CD4-positive, alpha-beta T cell treated with Interferon gamma for 1 hour (primary cell): ENCODE measurements around the gene KATNB1.
"Not testable (repeated sequence)": the region's sequence is repeated elsewhere in the genome, so short reads cannot be mapped to it uniquely, and the experiment has no call there.

Source experiments
- DNase-seq: peaks from one replicate; pipeline ENCODE4 v3.0.0-alpha.2; 2020

KATNB1 gene

DNA sequence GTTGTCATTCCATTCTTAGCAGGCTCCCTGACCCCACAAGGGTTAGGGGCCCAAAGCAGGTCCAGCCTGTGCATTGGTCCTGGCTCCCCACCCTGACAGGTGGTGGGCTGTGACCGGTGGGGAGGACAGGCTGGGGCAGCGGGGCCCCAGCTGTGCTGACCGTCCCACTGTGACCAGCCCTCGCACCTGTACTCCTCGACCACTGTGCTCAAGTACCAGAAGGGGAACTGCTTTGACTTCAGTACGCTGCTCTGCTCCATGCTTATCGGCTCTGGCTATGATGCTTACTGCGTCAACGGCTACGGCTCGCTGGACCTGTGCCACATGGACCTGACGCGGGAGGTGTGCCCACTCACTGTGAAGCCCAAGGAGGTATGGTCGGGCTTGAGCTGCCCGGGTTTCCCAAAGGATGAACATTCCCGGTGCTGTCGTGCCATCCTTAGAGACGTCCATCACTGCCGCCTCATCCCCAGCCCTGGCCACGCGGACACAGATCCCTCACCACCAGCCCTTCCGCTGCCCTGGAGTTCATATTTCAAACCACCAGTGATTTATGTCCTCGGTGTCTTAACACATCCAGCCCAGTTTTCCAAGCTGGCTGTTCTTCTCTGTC lies 33.7 kb upstream of the KATNB1 start:
- no peak for DNase-seq

DNA sequence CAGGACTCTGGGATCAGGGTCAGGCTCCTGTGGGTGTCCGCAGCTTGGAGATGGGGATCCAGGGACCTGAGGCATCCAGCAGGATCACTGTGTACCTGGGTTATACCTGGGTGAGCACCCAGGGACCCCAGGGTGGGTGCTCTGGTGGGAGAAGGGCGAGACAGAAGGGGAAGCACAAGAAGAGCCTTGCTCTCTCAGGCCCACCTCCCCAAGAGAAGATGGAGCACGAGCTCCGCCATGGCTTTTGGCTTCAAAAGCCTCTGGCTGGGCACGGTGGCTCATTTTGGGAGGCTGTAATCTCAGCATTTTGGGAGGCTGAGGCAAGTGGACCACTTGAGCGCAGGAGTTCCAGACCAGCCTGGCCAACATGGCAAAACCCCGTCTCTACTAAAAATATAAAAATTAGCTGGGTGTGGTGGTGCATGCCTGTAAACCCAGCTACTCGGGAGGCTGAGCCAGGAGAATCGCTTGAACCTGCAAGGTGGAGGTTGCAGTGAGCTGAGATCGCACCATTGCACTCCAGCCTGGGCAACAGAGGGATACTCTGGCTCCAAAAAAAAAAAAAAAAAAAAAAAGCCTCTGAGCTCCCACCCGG lies 32.1 kb upstream of the KATNB1 start:
- no peak for DNase-seq

DNA sequence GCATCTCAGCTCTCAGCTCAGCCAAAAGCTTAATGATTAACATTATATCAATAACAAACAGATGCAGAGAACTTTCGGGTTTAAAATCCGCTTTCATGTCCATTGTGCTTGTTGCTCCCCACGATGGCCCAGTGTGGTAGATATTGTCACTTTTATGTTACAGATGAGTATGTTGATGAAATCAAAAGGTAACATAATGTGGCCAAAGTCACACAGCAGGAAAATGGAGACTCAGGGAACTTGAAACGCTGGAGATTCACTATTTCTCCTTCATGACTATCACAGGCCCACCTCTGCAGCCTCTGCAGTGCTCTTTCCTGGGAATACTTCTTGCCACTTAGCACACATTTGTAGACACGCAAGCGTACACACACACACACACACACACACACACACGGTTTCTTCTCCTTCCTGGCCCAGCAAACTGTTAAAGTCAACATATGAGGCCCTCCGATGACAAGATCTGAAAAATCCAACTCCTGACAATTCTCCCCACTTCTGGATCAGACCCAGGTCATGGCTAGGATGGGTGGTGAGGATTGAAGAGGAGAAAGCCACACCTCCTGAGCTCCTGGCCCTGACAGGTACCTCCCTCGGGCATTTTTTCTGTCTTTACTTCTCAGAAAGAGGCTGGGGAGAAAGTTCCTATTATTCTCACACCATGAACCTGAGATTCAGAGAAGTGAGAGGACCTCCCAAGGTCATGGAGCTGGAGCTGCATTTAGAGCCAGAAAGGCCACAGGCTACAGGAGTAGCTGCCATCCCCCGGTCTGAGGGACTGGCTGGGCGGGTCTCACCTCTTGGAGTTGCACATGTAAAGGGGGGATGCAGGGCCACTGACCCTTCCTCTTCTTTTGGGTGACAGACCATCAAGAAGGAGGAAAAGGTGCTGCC lies 31.3 kb upstream of the KATNB1 start:
- DNase-seq = no peak

DNA sequence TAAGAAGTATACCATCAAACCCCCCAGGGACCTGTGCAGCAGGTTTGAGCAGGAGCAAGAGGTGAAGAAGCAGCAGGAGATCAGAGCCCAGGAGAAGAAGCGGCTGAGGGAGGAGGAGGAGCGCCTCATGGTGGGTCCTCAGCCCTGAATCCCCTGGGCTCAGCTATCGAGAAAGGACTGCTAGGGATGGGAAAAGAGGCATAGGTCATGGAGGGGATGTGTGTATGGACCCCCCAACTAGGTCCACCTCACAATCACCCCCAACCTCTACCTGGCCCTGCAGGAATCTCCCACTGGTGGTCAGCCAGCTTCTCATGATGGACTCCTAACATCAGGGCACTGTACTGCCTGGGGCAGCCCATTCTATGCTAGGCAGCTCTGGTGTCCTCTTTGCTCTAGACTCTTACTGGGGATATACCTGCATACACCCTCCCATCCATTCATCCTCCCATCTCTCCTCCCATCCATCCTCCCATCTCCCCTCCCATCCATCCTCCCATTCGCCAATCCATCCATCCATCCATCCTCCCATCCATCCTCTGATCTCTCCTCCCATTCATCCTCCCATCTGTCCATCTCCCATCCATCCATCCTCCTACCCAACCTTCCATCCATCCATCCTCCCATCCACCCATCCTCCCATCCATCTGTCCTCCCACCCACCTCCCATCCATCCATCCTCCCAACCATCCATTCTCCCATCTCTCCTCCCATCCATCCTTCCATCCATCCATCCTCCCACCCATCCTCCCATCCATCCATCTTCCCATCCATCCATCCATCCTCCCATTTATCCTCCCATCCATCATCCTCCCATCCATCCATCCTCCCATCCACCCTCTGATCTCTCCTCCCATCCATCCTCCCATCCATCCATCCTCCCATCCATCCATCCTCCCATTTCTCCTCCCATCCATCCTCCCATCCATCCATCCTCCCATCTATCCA lies 30.4 kb upstream of the KATNB1 start:
- DNase-seq = no peak

DNA sequence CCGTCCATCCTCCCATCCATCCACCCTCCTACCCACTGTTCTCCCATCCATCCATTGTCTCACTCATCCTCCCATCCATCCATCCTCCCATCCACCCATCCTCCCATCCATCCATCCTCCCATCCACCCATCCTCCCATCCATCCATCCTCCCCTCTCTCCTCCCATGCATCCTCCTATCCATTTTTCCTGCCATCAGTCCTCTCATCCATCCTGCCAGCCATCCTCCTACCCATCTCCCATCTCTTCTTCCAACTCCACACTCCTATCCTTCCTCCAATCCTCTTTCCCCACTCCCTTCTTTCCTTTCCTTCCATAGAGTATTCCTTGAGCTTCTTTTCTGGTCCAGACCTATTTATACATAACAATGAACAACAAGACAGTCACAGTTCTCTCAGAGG lies 28.9 kb upstream of the KATNB1 start:
- DNase-seq = no peak

DNA sequence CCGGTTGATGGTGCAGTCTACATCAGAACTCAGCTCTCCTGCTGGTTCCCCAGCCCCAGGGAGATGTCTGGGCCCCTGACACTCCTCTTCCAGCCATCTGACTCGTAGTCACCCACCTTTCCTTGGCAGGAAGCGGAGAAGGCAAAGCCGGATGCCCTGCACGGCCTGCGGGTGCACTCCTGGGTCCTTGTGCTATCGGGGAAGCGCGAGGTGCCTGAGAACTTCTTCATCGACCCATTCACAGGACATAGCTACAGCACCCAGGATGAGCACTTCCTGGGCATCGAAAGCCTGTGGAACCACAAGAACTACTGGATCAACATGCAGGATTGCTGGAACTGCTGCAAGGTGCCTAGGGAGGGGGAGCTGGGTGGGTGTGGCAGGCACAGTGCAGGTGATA lies 28.2 kb upstream of the KATNB1 start:
- no peak for DNase-seq

DNA sequence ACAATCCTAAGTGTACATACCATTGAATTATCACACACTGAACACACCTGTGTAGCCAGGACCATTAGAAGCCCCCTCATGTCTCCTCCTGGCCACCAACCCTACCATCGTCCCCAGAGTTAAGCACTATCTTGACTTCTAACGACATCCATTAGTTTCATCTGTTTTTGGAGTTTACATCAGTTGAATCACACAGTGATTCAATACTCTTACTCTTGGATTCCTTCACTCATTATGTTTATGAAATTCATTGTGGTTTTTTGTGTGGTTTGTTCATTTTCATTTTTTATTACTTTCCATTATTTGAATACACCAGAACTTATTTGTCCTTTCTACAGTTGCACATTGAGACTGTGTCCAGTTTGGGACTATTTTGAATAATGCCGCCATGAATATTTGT lies 27.4 kb upstream of the KATNB1 start:
- DNase-seq = no peak

DNA sequence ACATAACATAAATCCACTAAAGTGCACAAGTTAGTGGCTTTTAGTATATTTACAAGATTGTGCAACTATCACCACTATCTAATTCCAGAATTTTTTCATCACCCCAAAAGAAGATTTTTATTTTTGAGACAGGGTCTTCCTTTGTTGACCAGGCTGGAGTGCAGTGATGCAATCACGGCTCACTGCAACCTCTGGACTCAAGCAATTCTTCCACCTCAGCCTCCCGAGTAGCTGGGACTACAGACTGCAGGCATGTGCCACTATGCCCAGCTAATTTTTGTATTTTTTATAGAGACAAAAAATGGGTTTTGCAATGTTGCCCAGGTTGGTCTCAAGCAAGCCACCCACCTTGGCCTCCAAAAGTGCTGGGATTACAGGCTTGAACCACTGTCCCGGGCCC lies 25.9 kb upstream of the KATNB1 start:
- DNase-seq = no peak

DNA sequence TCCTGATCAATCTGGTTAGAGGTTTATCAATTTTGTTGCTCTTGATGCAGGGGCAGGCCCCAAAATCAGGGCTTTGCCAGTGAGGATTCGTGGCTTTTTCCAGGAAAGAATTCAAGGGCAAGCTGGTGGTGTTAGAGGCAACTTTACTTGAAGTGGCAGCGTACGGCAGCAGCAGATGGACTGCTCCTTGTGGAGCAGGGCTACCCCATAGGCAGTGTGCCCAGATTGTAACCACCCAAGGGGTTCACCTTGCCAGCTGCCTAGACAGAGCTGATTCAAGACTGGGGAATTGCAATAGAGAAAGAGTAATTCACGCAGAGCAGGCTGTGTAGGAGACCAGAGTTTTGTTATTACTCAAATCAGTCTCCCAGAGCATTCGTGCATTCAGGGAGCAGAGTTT lies 24.2 kb upstream of the KATNB1 start:
- no peak for DNase-seq

DNA sequence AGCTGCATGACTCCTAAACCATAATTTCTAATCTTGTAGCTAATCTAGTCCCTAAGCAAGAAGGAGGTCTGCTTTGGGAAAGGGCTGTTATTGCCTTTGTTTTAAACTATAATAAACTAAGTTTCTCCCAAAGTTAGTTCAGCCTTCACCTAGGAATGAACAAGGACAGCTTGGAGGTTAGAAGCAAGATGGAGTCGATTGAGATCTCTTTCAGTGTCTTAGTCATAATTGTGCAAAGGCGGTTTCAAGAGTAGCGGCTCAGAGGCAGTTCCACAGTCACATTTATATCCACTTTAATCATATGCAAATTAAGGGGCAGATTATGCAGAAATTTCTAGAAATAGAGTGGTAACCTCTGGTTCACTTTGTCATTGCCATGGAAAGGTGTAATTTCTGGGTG lies 23.6 kb upstream of the KATNB1 start:
- no peak for DNase-seq

DNA sequence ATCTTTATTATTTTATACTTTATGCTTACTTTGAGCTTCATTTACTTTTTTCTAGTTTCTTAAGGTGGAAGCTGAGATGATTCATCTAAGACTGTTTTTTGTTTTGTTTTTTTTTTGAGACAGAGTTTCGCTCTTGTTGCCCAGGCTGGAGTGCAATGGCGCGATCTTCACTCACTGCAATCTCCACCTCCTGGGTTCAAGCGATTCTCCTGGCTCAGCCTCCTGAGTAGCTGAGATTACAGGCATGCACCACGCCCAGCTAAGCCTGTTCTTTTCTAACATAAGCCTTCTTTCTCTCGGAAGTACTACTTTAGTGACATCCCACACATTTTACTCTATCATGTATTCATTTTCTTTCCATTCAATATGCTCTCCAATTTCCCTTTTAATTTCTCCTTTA lies 23.0 kb upstream of the KATNB1 start:
- not testable (repeated sequence) for DNase-seq

DNA sequence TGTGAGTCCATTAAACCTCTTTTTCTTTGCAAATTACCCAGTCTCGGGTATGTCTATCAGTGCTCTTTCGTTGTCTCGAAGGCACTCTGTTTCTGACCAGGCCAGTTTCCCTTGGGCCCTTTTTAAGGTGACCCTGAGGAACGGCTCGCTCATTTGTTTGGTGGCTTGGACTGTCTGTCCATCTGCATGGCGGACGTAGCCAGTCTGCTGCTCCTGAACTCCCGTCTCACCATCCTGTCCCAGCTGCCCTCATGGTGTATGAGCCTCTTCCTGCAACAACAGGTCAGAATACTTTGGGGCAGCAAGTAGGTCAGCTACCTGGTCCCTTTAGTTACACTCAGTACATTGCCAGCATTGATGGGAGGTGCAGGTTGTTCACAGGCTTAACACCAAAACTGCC lies 22.0 kb upstream of the KATNB1 start:
- no peak for DNase-seq

DNA sequence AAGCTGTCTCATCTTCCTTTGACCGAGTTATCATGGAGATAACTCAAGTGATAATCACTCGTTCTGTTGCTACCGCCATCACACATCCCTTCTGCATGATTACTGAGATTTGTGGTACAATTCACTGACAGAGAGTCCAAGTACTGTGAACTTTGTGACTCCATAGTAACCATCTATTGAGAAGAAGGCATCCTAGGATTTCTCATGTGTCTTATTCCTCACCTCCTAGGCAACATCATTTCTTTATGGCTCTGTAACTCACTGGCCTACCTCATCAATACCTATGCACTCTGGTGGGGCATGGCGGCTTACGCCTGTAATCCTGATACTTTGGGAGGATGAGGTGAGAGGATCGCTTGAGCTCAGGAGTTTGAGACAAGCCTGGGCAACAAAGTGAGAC lies 21.5 kb upstream of the KATNB1 start:
- no peak for DNase-seq

DNA sequence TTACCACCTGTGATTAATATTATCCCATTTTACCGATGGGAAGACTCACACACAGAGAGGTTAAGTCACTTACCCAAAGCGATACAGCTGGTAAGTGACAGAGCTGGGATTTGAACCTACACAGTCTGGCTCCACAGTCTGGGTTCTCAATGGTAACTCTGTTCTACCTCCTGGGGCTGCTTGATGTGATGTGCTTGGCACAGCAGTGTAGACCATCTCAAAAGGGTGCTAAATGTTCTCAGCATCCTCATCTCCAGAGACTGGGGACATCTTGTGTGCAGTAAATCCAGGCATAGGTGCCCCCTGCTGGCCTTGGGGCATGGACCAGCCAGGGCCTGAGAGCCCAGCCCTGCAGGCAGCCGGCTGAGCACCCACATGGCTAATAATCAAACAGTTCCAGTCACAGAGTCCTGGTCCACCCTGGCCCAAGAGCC lies 15.4 kb upstream of the KATNB1 start:
- peak; percentile 48 for DNase-seq

DNA sequence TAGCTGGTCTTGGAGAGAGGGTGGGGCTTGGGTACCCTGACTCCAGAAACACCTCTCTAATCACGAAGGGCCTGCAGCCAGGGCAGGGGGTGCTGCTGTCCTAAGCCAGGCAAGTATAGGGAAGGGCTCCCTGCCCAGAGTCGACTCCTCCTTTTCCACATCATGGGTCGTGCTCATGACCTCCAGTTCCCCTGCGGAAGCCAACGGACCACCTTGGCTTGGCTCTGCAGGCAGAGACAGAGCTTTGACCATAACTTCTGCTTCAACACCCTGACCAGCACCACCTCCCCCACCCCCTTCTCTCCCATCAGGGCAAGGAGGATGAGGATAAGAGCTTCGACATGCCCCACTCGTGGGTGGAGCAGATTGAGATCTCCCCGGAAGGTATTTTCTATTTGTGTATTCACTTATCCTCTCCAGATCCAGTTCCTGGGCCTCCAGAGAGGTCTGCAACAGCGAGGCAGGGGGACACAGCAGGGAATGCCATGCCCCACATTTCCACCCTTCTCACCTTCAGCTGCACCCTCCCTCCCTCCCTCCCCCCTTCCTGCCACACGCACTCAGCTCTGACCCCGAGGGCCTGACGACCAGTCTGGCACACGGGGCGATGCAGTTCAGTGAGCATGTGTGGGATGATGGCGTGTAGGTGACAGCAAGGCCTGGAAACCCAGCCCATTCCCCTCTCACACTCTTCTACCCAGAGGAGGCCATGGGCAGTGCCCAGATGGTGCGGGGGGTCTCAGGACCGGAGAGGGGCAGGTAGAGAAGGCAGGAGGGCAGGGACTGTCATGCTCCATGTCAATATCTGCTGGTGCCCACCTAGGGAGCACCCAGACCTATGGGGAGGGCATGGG lies 14.0 kb upstream of the KATNB1 start:
- DNase-seq = no peak

DNA sequence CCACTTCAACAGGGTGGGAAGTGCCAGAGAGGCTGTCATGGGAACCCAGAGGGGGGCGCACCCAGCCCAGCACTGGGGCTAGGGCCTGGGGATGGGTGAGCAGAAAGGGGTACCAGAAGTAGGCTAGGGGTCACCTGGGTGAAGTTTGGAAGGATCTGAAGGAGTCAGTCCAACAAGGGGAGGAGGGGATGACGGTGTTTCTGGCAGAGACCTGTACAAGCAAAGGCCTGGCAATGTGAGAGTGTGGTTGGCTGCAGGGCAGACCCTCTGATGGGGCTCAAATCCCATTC lies 13.4 kb upstream of the KATNB1 start:
- no peak for DNase-seq

DNA sequence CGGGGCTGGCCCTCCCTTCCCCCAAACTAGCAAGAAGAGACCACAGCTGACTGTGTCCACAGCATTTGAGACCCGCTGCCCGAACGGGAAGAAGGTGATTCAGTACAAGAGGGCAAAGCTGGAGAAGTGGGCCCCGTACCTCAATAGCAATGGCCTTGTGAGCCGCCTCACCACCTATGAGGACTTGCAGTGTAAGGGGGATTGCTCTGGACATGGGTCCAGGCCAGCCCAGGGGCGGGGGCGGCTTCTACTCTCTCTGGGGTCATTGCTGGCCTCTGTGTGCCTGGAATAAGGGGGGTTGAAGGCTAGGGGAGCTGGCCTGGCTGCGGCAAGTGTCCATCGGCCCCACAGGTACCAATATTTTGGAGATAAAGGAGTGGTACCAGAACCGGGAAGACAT lies 12.9 kb upstream of the KATNB1 start:
- no peak for DNase-seq

DNA sequence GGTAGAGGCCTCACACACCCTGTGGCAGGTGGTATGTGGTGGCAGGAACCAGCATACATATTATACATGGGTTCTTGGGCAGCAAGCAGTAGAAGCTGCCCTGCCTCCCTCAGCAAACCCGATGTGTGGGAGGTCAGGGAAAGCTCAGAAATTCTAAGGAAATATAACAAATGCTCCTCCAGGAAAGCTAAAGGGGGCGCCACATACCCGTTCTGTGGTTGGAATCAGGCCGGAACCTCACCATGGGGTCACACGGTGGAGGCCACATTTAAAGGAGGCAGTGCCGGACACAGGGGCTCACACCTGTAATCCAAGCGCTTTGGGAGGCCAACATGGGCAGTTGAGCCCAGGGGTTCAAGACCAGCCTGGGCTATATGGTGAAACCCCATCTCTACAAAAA lies 12.4 kb upstream of the KATNB1 start:
- no peak for DNase-seq

DNA sequence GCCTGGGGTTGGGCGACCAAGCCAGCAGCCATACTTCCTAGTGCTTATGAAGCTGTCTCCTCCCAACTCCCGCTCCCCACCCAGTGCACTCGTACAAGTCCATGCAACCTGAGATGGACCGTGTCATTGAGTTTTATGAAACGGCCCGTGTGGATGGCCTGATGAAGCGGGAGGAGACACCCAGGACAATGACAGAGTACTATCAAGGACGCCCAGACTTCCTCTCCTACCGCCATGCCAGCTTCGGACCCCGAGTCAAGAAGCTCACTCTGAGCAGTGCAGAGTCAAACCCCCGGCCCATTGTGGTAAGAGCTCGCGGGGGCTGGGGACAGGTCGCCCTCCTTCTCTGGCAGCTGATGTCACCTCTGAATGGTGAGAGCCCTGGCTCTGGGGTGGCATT lies 11.0 kb upstream of the KATNB1 start:
- DNase-seq = no peak

DNA sequence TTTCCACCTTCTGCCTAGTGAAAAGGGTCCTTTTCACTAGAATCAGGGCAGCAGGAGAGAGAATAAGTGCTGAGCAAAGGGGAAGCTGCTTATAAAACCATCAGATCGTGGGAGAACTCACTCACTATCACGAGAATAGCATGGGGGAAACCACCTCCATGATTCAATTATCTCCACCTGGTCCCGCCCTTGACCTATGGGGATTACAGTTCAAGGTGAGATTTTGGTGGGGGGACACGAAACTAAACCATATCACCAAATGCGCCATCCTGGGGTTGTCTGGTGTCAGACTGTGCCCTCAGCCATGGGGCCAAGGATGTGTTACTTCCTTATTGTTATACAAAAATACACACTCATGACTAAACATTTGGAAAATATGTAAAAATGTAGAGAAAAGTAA lies 10.4 kb upstream of the KATNB1 start:
- no peak for DNase-seq

DNA sequence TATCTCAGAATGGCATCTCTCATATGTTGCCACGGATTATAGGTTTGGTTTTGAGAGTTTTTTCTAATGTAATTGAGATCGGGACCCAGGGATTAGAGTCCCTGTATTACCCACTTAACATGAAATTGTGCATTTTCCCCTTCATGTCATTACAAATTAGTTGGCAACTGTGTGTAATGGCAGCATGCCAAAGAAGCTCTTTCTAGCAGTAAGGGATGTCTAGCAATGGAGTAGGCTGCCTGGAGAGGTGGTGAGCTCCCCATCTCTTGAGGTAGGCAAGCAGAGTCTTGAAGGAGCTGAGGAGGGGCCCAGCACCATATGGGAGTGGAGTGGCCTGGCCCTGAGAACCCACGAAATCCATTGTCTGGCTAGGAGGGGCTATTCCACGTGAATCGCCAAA lies 10.0 kb upstream of the KATNB1 start:
- DNase-seq = no peak

DNA sequence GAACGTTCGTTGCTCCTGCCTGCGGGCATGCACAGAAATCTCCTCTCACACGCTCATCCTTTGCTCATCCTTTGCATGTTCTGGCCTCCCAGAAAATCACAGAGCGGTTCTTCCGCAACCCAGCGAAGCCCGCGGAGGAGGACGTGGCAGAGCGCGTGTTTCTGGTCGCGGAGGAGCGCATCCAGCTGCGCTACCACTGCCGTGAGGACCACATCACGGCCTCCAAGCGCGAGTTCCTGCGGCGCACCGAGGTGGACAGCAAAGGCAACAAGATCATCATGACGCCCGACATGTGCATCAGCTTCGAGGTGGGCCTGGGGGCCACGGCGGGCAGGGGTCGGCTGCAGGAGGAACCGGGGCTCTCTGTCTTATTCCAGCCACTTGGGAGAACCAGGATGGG lies 9.6 kb upstream of the KATNB1 start:
- DNase-seq = no peak
